B cell (primary cell): ENCODE data around the gene PLIN5. TPM values are rescaled to one million over a fixed set of nuclear protein-coding genes. Genes with fewer than 3 reads are reported as not detected.

Experiments used
- ATAC-seq: fragments of 200-7000 bp; cut with Tn5 transposase; one replicate; pipeline ENCODE4 v1.10.0; 2021; ENCODE audit warnings: low read depth, mild to moderate bottlenecking, moderate number of reproducible peaks, moderate library complexity
- CTCF ChIA-PET: fragments of 350-600 bp; sonication (Branson Sonifier 250); formaldehyde crosslinking; loops from one replicate; lab custom pipeline; 2021; ENCODE audit warnings: antibody characterized with exemption, inconsistent platforms; lab: Charles Lee
- POLR2A ChIA-PET: fragments of 350-600 bp; sonication (Branson Sonifier 250); formaldehyde crosslinking; loops from one replicate; lab custom pipeline; 2021; ENCODE audit warnings: antibody characterized with exemption; lab: Charles Lee
- DNase-seq: peaks from one replicate; pipeline ENCODE4 v3.0.0; 2013
- H2AFZ ChIP-seq: 2 replicates; pipeline ENCODE4 v1.6.1; 2012; ENCODE audit warnings: mild to moderate bottlenecking, low read depth, low read length; ENCODE audit not compliant: insufficient read depth, poor library complexity, severe bottlenecking
- H3K27ac ChIP-seq, 2 donors: 1 replicate in 1 of 2; 2 replicates in 1 of 2; pipeline ENCODE4 v1.5.1; 2012 to 2013; ENCODE audit warnings: low read length in 2 of 2, mild to moderate bottlenecking in 2 of 2, moderate library complexity in 1 of 2
- H3K27me3 ChIP-seq, 4 experiments: fragments of 200-600 bp in 1 of 4; sonication (generic) in 1 of 4; replicated peaks in 1 of 4; 1 replicate in 2 of 4; 2 replicates in 2 of 4; pipeline versions ENCODE4 v1.6.1 to v1.7.0; 2013 to 2016; ENCODE audit warnings: low read length in 3 of 4, mild to moderate bottlenecking in 2 of 4, mixed read lengths in 1 of 4, moderate library complexity in 1 of 4; ENCODE audit not compliant: insufficient read depth in 4 of 4, control insufficient read depth in 3 of 4; ENCODE audit errors: control extremely low read depth in 1 of 4
- H3K36me3 ChIP-seq, 2 experiments: replicated peaks in 1 of 2; 1 replicate in 1 of 2; 2 replicates in 1 of 2; pipeline versions ENCODE4 v1.6.1 to v1.7.1; 2013; ENCODE audit warnings: low read length in 1 of 2; ENCODE audit not compliant: insufficient read depth in 2 of 2, control insufficient read depth in 1 of 2; ENCODE audit errors: control extremely low read depth in 1 of 2, extremely low read depth in 1 of 2
- H3K4me1 ChIP-seq, 2 donors: fragments of 200-600 bp in 1 of 2; sonication (generic) in 1 of 2; 1 replicate in 1 of 2; 2 replicates in 1 of 2; pipeline versions ENCODE4 v1.5.1 to v1.6.1; 2013 to 2017; ENCODE audit warnings: low read length in 2 of 2; ENCODE audit not compliant: control insufficient read depth in 2 of 2, insufficient read depth in 2 of 2
- H3K4me2 ChIP-seq: replicated peaks from 2 replicates; pipeline ENCODE3; 2012; ENCODE audit warnings: mild to moderate bottlenecking, low read depth, low read length; ENCODE audit not compliant: poor library complexity, severe bottlenecking
- H3K4me3 ChIP-seq, 5 experiments: fragments of 200-600 bp in 1 of 5; sonication (generic) in 1 of 5; 1 replicate in 3 of 5; 2 replicates in 2 of 5; pipeline versions ENCODE4 v1.5.1 to v1.7.0; 2011 to 2016; ENCODE audit warnings: low read length in 4 of 5, mild to moderate bottlenecking in 4 of 5, low read depth in 2 of 5, control low read depth in 1 of 5, moderate library complexity in 1 of 5; ENCODE audit not compliant: insufficient read depth in 1 of 5; ENCODE audit errors: control extremely low read depth in 1 of 5, extremely low read depth in 1 of 5
- H3K79me2 ChIP-seq: fragments of 200-600 bp; sonication (generic); one replicate; pipeline ENCODE4 v1.6.0; 2016; ENCODE audit warnings: low read length; ENCODE audit not compliant: control insufficient read depth, insufficient read depth
- H3K9ac ChIP-seq: fragments of 200-600 bp; sonication (generic); 2 replicates; pipeline ENCODE4 v1.6.1; 2017; ENCODE audit warnings: mild to moderate bottlenecking, low read length, moderate library complexity
- H3K9me3 ChIP-seq, 3 donors: one replicate each; pipeline versions ENCODE4 v1.6.1 to v1.7.1; 2013; ENCODE audit warnings: low read length in 2 of 3; ENCODE audit not compliant: control insufficient read depth in 2 of 3, insufficient read depth in 1 of 3; ENCODE audit errors: control extremely low read depth in 1 of 3
- H4K20me1 ChIP-seq: 2 replicates; pipeline ENCODE4 v1.6.0; 2012; ENCODE audit warnings: mild to moderate bottlenecking, low read length; ENCODE audit not compliant: insufficient read depth, control insufficient read depth, poor library complexity, severe bottlenecking
- H3K27ac Mint-ChIP-seq: one replicate; pipeline ENCODE4 v1.8.0; 2021; ENCODE audit warnings: mixed read lengths
- H3K27me3 Mint-ChIP-seq: one replicate; pipeline ENCODE4 v1.8.0; 2021; ENCODE audit warnings: mixed read lengths
- H3K4me1 Mint-ChIP-seq: one replicate; pipeline ENCODE4 v1.8.0; 2021; ENCODE audit warnings: mixed read lengths
- H3K4me3 Mint-ChIP-seq: one replicate; pipeline ENCODE4 v1.8.0; 2021; ENCODE audit warnings: mixed read lengths
- H3K9me3 Mint-ChIP-seq: one replicate; pipeline ENCODE4 v1.8.0; 2022; ENCODE audit warnings: mixed read lengths; ENCODE audit not compliant: insufficient read depth
- CTCF ChIP-seq: fragments of 200-600 bp; IDR thresholded peaks from one replicate; pipeline ENCODE4 v1.8.0; 2022; ENCODE audit warnings: antibody characterized with exemption, mild to moderate bottlenecking
- EZH2 ChIP-seq: IDR thresholded peaks from 2 replicates; pipeline ENCODE4 v1.6.1; 2012; ENCODE audit warnings: borderline replicate concordance, low read depth, mild to moderate bottlenecking, moderate library complexity, low read length; ENCODE audit not compliant: insufficient read depth, poor library complexity, severe bottlenecking
- WGBS: methylation state at CpG from one replicate; pipeline ENCODE4 v1.1.5; 2013; ENCODE audit warnings: missing lambda C conversion rate; ENCODE audit not compliant: insufficient coverage; 5-methylcytosine and 5-hydroxymethylcytosine counted together
- intact Hi-C: fragments of 100-400 bp; cut with micrococcal nuclease; formaldehyde crosslinking; loops from one replicate; pipeline ENCODE4 v1.10.0; 2022
- polyA plus RNA-seq: library from polyadenylated mRNA; depleted of rRNA; stranded (reverse); fragments of >200 nt; gene quantifications from 2 replicates; pipeline ENCODE4 v1.2.3, GENCODE V29; 2012
- total RNA-seq, 2 donors: library from RNA; stranded (reverse); fragments of 120-200 nt in 1 of 2; gene quantifications; 1 replicate in 1 of 2; 2 replicates in 1 of 2; pipeline versions ENCODE4 v1.2.3 to v1.2.4, GENCODE V29; 2013 to 2022

PLIN5 gene
- total and polyA plus RNA-seq, 2 donors (not counting 1 experiment from before 2014, with no cell fraction given) = 0.15 to 0.27 TPM

- Histone ChIP-seq H3K79me2 (peaks cover 11% of the 10 kb centered on the region), H3K9me3 (no peaks in the 10 kb centered on the region), H3K9ac (no peak overlapping the region), H3K27ac (no peak overlapping the region), H3K36me3 (peaks cover 5 to 49% of the 10 kb centered on the region in 2 experiments), H3K4me1 (no peaks in the 10 kb centered on the region), H3K4me2 (no peak overlapping the region), H4K20me1 (no peaks in the 10 kb centered on the region), H3K4me3 (no peak overlapping the region), H3K27me3 (no peaks in the 10 kb centered on the region), H2AFZ (no peak overlapping the region)
- H3K27ac Mint-ChIP-seq = no peak overlapping the region
- ATAC-seq = no peak
- H3K4me1 Mint-ChIP-seq = no peaks in the 10 kb centered on the region
- no peak for DNase-seq
- no peaks in the 10 kb centered on the region for H3K9me3 Mint-ChIP-seq
- TF ChIP-seq EZH2 (no peak), CTCF (no peak)
- H3K27me3 Mint-ChIP-seq = no peaks in the 10 kb centered on the region
- POLR2A ChIA-PET = no interaction called here
- WGBS = 80% methylated on average over 39 of the region's 41 CpGs
- CTCF ChIA-PET = interaction anchor here (0.5 kb wide), 1 partner anchor 152 kb away, joined by 3 read pairs; no protein-coding TSS in a partner anchor
- intact Hi-C loops = no loop called here
- H3K4me3 Mint-ChIP-seq = no peak overlapping the region
Observed at GRCh38 chr19:4493104-4493928, 41.7 kb downstream of the PLIN5 start.
